ENCODE results near the gene PPP1R11. TPM values are rescaled to one million over a fixed set of nuclear protein-coding genes. Genes with fewer than 3 reads are reported as not detected.

Gene PPP1R11
- total and polyA plus RNA-seq, 3 experiments from 2014 or later, result 67.1 to 122 (median 70.9) TPM

Other genes with a start within 250 kb of the PPP1R11 start
- under 1 TPM; 0.59 to 0.69 TPM for gene HLA-G, start 239.4 kb upstream of the PPP1R11 start, total RNA-seq
- 3.2 TPM for gene HLA-G, start 239.4 kb upstream of the PPP1R11 start, polyA plus RNA-seq
- 1,000 to 10,000 TPM; 1,371 to 1,390 TPM for gene HLA-A, start 124.7 kb upstream of the PPP1R11 start, total RNA-seq
- gene HLA-A, start 124.7 kb upstream of the PPP1R11 start, polyA plus RNA-seq, result 3,526 TPM
- 10 to 100 TPM; 55.0 to 58.1 TPM for gene POLR1H, start 5.9 kb upstream of the PPP1R11 start, total RNA-seq
- gene POLR1H, start 5.9 kb upstream of the PPP1R11 start, polyA plus RNA-seq, result 123 TPM
- gene RNF39, start 8.6 kb downstream of the PPP1R11 start, total RNA-seq, result not detected
- gene RNF39, start 8.6 kb downstream of the PPP1R11 start, polyA plus RNA-seq, result 0.17 TPM
- gene TRIM31, start 45.9 kb downstream of the PPP1R11 start, total RNA-seq, result not detected
- gene TRIM31, start 45.9 kb downstream of the PPP1R11 start, polyA plus RNA-seq, result not detected
- not detected for gene TRIM40, start 68.9 kb downstream of the PPP1R11 start, total RNA-seq
- gene TRIM40, start 68.9 kb downstream of the PPP1R11 start, polyA plus RNA-seq, result not detected
- gene TRIM10, start 94.0 kb downstream of the PPP1R11 start, total RNA-seq, result not detected
- not detected for gene TRIM10, start 94.0 kb downstream of the PPP1R11 start, polyA plus RNA-seq
- gene TRIM15, start 96.3 kb downstream of the PPP1R11 start, total RNA-seq, result not detected
- not detected for gene TRIM15, start 96.3 kb downstream of the PPP1R11 start, polyA plus RNA-seq
- gene TRIM26, start 146.2 kb downstream of the PPP1R11 start, total RNA-seq, result 100 to 1,000 TPM in 1 of 2 experiments, 10 to 100 TPM in 1; 94.6 to 102 TPM
- 52.9 TPM for gene TRIM26, start 146.2 kb downstream of the PPP1R11 start, polyA plus RNA-seq

Data from CD8-positive, alpha-beta memory T cell (primary cell).